ENCODE results near the gene CKMT2. TPM values are rescaled to one million over a fixed set of nuclear protein-coding genes. Genes with fewer than 3 reads are reported as not detected.

The CKMT2 gene
- total and polyA plus RNA-seq, 2 experiments from 2014 or later = 2.9 to 8.2 TPM

DNA sequence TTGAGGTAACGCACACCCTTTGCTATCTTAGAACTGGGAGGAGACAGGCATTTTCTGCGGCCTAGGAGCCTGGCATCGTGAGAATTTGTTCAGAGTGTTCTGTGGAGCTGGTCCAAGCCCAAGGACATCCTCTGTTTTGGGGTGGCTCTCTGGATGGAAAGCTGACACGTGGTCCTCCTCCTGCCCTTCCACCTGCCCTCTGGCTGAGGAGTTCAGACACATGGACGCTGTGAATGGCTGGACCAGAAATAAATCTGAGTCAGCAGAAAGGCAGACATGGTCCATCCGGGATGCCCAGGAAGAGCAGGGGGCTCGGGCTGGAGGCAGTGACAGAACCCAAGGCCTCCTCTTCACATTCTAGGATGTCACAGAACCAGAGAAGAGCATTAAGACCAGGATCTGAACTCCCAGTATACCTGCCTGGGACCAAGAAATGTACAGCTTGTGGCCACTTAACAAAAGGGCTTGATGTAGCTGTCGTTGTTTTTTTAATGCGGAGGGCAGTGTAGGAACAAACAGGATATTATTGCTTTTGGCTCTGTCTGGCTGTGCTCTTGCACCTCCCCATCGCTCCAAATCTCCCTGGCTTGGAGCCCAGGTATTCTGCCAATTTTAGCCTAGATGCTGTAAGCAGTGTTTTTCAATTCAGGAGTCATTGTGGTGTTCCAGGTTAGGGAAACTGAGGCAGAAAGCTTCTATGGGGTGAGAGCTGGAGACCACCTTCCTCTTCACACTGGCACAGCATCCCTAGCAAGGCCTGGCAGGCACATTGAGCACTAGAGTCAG is 2.4 kb downstream of the CKMT2 start (continued):
- TF ChIP-seq, protein P1, sequence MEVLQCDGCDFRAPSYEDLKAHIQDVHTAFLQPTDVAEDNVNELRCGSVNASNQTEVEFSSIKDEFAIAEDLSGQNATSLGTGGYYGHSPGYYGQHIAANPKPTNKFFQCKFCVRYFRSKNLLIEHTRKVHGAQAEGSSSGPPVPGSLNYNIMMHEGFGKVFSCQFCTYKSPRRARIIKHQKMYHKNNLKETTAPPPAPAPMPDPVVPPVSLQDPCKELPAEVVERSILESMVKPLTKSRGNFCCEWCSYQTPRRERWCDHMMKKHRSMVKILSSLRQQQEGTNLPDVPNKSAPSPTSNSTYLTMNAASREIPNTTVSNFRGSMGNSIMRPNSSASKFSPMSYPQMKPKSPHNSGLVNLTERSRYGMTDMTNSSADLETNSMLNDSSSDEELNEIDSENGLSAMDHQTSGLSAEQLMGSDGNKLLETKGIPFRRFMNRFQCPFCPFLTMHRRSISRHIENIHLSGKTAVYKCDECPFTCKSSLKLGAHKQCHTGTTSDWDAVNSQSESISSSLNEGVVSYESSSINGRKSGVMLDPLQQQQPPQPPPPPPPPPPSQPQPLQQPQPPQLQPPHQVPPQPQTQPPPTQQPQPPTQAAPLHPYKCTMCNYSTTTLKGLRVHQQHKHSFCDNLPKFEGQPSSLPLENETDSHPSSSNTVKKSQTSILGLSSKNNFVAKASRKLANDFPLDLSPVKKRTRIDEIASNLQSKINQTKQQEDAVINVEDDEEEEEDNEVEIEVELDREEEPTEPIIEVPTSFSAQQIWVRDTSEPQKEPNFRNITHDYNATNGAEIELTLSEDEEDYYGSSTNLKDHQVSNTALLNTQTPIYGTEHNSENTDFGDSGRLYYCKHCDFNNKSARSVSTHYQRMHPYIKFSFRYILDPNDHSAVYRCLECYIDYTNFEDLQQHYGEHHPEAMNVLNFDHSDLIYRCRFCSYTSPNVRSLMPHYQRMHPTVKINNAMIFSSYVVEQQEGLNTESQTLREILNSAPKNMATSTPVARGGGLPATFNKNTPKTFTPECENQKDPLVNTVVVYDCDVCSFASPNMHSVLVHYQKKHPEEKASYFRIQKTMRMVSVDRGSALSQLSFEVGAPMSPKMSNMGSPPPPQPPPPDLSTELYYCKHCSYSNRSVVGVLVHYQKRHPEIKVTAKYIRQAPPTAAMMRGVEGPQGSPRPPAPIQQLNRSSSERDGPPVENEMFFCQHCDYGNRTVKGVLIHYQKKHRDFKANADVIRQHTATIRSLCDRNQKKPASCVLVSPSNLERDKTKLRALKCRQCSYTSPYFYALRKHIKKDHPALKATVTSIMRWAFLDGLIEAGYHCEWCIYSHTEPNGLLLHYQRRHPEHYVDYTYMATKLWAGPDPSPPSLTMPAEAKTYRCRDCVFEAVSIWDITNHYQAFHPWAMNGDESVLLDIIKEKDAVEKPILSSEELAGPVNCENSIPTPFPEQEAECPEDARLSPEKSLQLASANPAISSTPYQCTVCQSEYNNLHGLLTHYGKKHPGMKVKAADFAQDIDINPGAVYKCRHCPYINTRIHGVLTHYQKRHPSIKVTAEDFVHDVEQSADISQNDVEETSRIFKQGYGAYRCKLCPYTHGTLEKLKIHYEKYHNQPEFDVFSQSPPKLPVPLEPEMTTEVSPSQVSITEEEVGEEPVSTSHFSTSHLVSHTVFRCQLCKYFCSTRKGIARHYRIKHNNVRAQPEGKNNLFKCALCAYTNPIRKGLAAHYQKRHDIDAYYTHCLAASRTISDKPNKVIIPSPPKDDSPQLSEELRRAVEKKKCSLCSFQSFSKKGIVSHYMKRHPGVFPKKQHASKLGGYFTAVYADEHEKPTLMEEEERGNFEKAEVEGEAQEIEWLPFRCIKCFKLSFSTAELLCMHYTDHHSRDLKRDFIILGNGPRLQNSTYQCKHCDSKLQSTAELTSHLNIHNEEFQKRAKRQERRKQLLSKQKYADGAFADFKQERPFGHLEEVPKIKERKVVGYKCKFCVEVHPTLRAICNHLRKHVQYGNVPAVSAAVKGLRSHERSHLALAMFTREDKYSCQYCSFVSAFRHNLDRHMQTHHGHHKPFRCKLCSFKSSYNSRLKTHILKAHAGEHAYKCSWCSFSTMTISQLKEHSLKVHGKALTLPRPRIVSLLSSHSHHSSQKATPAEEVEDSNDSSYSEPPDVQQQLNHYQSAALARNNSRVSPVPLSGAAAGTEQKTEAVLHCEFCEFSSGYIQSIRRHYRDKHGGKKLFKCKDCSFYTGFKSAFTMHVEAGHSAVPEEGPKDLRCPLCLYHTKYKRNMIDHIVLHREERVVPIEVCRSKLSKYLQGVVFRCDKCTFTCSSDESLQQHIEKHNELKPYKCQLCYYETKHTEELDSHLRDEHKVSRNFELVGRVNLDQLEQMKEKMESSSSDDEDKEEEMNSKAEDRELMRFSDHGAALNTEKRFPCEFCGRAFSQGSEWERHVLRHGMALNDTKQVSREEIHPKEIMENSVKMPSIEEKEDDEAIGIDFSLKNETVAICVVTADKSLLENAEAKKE (CRISPR knock-in tag; IDR thresholded peaks at IDR 0.05) = no peak

DNA sequence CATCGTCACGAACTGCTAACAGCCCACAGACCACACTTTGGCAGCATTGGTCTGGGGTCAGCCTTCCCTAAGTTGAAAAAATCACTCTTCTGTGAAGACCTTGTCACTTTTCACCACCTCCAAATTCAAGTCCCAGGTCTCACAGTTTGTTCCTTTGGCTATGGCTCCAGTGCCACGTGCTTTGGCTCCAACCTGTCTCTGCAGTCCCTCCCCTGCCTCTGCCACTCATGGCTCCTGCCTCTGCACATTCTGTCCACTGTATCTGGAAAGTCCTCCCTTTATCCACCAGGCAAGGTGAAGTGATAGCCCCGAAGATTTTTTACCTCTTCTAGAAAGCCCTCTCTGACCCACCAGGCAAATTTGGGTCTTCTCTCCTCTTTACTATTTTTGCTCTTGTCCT is 5.3 kb downstream of the CKMT2 start:
- Histone ChIP-seq H4K20me1 (replicated peaks; ENCODE audit: insufficient read depth) (peaks cover 6% of the 10 kb centered on the region; the same call in 1 of the 2 replicates), H3K36me3 (ENCODE audit: insufficient read depth) (no peaks in the 10 kb centered on the region), H3K9me2 (ENCODE audit: insufficient read depth) (no peaks in the 10 kb centered on the region; the same call in 1 of the 2 replicates), H2AFZ (no peak overlapping the region), H3K4me2 (no peak overlapping the region), H3K27ac (ENCODE audit: low read depth) (no peak overlapping the region), H3K4me3 (no peak overlapping the region), H3K4me1 (ENCODE audit: insufficient read depth) (peaks cover 12% of the 10 kb centered on the region; the same call in 1 of the 2 replicates), H3K27me3 (ENCODE audit: insufficient read depth) (no peaks in the 10 kb centered on the region), H3F3A (replicated peaks; ENCODE audit: low read depth) (no peaks in the 10 kb centered on the region), H3K79me2 (replicated peaks; ENCODE audit: insufficient read depth) (no peaks in the 10 kb centered on the region)
- Mint-ChIP-seq H3K27ac (no peak overlapping the region), H3K9me3 (no peaks in the 10 kb centered on the region), H3K36me3 (ENCODE audit: low read depth) (peaks cover 6% of the 10 kb centered on the region; the same call in 2 of the 3 replicates), H3K4me3 (no peak overlapping the region), H3K27me3 (ENCODE audit: insufficient read depth, low read depth, poor library complexity) (peaks cover 5% of the 10 kb centered on the region), H3K4me1 (peaks cover 23% of the 10 kb centered on the region)
- DNase-seq (ENCODE audit: low spot score) (no peak), ATAC-seq (no peak)
- no peak for TF ChIP-seq ZNF114 (CRISPR knock-in tag; IDR thresholded peaks at IDR 0.05)
- TF ChIP-seq, protein P2, sequence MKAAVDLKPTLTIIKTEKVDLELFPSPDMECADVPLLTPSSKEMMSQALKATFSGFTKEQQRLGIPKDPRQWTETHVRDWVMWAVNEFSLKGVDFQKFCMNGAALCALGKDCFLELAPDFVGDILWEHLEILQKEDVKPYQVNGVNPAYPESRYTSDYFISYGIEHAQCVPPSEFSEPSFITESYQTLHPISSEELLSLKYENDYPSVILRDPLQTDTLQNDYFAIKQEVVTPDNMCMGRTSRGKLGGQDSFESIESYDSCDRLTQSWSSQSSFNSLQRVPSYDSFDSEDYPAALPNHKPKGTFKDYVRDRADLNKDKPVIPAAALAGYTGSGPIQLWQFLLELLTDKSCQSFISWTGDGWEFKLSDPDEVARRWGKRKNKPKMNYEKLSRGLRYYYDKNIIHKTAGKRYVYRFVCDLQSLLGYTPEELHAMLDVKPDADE (IDR thresholded peaks at IDR 0.05) = no peak
- TF ChIP-seq, protein P3, sequence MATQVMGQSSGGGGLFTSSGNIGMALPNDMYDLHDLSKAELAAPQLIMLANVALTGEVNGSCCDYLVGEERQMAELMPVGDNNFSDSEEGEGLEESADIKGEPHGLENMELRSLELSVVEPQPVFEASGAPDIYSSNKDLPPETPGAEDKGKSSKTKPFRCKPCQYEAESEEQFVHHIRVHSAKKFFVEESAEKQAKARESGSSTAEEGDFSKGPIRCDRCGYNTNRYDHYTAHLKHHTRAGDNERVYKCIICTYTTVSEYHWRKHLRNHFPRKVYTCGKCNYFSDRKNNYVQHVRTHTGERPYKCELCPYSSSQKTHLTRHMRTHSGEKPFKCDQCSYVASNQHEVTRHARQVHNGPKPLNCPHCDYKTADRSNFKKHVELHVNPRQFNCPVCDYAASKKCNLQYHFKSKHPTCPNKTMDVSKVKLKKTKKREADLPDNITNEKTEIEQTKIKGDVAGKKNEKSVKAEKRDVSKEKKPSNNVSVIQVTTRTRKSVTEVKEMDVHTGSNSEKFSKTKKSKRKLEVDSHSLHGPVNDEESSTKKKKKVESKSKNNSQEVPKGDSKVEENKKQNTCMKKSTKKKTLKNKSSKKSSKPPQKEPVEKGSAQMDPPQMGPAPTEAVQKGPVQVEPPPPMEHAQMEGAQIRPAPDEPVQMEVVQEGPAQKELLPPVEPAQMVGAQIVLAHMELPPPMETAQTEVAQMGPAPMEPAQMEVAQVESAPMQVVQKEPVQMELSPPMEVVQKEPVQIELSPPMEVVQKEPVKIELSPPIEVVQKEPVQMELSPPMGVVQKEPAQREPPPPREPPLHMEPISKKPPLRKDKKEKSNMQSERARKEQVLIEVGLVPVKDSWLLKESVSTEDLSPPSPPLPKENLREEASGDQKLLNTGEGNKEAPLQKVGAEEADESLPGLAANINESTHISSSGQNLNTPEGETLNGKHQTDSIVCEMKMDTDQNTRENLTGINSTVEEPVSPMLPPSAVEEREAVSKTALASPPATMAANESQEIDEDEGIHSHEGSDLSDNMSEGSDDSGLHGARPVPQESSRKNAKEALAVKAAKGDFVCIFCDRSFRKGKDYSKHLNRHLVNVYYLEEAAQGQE (IDR thresholded peaks at IDR 0.05; ENCODE audit: unreplicated experiment) = no peak
- no peak for TF ChIP-seq POLR2AphosphoS5 (IDR thresholded peaks at IDR 0.05; ENCODE audit: low read depth)
- no peak for TF ChIP-seq NANOG (IDR thresholded peaks at IDR 0.05; ENCODE audit: borderline replicate concordance)
- TF ChIP-seq EZH2 (IDR thresholded peaks at IDR 0.05; ENCODE audit: low read depth, unreplicated experiment) = no peak
- TF ChIP-seq STAT1 (IDR thresholded peaks at IDR 0.05; ENCODE audit: unreplicated experiment) = no peak

All from GM23338 (cell line).